HUES6 (cell line): Measurements from ENCODE around the gene AIG1.

ENCODE experiments used
- H3K27ac ChIP-seq: 2 replicates; pipeline ENCODE4 v1.7.0; 2013; ENCODE audit warnings: low read depth, mild to moderate bottlenecking, low read length, inconsistent platforms
- H3K27me3 ChIP-seq: 2 replicates; pipeline ENCODE4 v1.6.1; 2013; ENCODE audit warnings: low read length; ENCODE audit not compliant: control insufficient read depth, insufficient read depth
- H3K36me3 ChIP-seq: 2 replicates; pipeline ENCODE4 v1.6.1; 2013; ENCODE audit warnings: low read length; ENCODE audit not compliant: control insufficient read depth, insufficient read depth
- H3K4me1 ChIP-seq: 2 replicates; pipeline ENCODE4 v1.6.1; 2013; ENCODE audit warnings: low read length; ENCODE audit not compliant: control insufficient read depth, insufficient read depth
- H3K4me3 ChIP-seq: 2 replicates; pipeline ENCODE4 v1.5.1; 2013; ENCODE audit warnings: low read depth, low read length
- H3K9ac ChIP-seq: one replicate; pipeline ENCODE4 v1.6.1; 2013; ENCODE audit warnings: mild to moderate bottlenecking, low read length
- H3K9me3 ChIP-seq: 2 replicates; pipeline ENCODE4 v1.6.1; 2013; ENCODE audit warnings: low read depth, low read length; ENCODE audit not compliant: control insufficient read depth, insufficient read depth

AIG1 gene

DNA sequence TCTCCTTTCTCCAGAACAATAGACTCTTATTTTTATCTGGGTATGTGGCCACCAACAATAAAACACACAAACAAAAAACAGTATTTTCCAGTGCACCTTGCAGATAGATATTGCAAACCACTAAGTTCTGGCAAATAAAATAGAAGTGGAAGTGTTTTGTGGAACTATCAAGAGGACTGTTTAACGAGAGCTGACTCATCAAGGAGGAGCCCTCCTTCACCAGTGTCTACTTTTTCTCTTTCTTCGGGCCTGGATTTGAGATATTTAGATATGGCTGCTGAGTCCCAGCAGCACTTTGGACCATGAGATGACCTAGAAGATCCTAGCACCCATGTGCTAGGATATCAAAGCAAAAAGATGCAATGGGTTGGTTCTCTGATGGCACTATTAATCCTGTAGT is 154.7 kb downstream of the AIG1 start:
- no peaks in the 10 kb centered on the region for H3K27me3 ChIP-seq
- no peak overlapping the region for H3K9ac ChIP-seq
- no peak overlapping the region for H3K27ac ChIP-seq
- no peaks in the 10 kb centered on the region for H3K9me3 ChIP-seq
- H3K4me3 ChIP-seq, result no peak overlapping the region
- peaks cover 2% of the 10 kb centered on the region; the same call in 1 of the 2 replicates for H3K4me1 ChIP-seq
- no peaks in the 10 kb centered on the region for H3K36me3 ChIP-seq

DNA sequence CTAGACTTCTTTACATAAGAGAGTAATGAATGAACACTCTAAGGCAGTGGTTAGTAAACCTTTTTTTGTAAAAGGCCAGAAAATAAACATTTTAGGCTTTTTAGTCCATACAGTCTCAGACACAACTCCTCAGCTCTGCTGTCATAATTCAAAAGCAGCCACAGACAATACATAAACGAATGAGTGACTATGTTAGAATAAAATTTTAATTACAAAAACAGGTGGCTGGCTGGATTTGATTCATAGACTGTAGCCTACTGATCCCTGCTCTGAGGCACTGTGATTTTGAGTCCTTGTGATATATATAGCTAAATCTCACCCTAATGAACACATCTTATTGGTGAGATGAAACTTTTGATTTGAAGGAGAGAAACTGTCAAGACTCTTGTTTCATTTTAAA is 155.1 kb downstream of the AIG1 start:
- Histone ChIP-seq H3K36me3 (no peaks in the 10 kb centered on the region), H3K27me3 (no peaks in the 10 kb centered on the region), H3K9me3 (no peaks in the 10 kb centered on the region), H3K9ac (no peak overlapping the region), H3K27ac (no peak overlapping the region), H3K4me1 (peaks cover 6% of the 10 kb centered on the region; the same call in 1 of the 2 replicates), H3K4me3 (no peak overlapping the region)

DNA sequence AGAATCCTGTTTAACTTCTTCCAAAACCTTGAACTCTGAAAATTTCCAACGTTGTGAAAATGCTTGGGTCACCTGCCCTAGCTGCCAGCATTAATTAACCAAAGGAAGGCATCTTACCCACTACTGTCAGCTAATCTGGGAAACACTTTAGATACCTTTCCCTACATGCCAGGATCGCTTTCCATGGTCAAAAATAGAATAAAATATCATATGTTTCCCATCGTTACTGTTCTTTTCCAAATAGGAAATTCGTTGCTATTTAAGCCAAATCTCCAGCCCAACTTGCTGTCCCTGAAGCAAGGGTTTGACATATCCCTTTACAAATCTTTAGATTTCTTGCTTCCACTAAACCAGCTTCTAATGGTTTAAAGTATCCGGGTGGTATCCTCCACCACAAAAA is 157.5 kb downstream of the AIG1 start:
- Histone ChIP-seq H3K9ac (no peak overlapping the region), H3K27ac (no peak overlapping the region), H3K4me1 (peaks cover 23% of the 10 kb centered on the region; the same call in 1 of the 2 replicates), H3K9me3 (no peaks in the 10 kb centered on the region), H3K36me3 (no peaks in the 10 kb centered on the region), H3K27me3 (no peaks in the 10 kb centered on the region), H3K4me3 (no peak overlapping the region)

DNA sequence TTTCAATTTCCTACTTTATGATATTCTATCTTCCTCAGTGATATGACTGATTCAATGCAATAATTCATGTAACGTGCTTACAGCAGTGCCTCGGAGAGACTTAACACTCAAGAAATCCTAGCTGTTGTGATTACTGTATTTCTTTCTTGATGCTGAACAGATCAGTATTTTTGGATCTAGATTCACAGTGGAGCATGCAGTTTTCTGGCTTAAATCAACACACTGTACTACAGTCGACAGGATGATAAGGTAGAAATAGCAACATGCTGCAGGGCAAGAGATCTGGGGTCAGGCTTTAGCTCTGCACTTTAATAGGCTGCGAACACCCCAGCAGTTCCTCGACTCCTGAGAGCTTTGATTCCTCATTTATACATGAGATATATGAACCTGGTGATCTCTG is 161.0 kb downstream of the AIG1 start:
- no peaks in the 10 kb centered on the region for H3K27me3 ChIP-seq
- H3K9me3 ChIP-seq, result no peaks in the 10 kb centered on the region
- no peak overlapping the region for H3K27ac ChIP-seq
- H3K36me3 ChIP-seq, result no peaks in the 10 kb centered on the region
- H3K4me3 ChIP-seq, result no peak overlapping the region
- H3K9ac ChIP-seq, result no peak overlapping the region
- H3K4me1 ChIP-seq, result peaks cover 23% of the 10 kb centered on the region; the same call in 1 of the 2 replicates

DNA sequence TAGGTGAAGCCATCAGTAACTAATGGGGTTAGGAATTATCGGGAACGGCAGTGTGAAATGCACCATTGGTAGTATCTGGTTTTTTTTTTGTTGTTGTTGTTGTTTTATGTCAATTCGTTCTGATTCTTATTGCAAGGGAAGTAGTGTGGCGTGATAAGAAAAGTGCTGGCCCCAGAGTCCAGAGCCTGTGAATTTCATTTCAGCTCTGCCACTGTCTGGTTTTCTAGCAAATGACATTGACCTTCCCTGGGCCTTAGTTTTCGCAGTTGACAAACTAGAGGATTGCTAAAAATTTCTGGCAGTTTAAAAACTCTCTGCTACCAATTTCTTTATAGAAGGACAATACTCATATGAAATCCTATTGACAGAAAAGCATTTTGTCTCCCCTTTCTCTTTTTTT is 161.6 kb downstream of the AIG1 start:
- Histone ChIP-seq H3K36me3 (no peaks in the 10 kb centered on the region), H3K9me3 (no peaks in the 10 kb centered on the region), H3K4me1 (peaks cover 23% of the 10 kb centered on the region; the same call in 1 of the 2 replicates)

DNA sequence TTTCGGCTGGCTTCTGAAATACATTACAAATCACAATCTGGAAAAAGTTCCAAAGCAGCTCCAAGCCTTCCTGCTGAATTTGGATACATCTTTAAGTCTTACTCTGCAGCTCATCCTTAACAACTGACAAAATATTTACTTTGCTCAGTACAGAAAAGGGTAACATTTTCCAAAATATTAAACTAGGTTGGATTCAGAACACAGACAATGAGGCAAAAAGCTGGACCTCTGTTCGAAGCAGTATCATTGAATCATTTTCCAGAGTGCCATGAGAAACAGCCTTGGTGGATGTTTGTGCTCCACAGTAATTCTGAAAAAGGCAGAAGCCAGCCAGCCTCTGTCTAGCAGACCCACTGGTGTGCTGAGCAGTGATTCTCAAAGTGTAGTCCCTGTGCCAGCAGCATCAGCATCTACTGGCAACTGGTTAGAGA is 162.1 kb downstream of the AIG1 start:
- H3K4me1 ChIP-seq, result peaks cover 23% of the 10 kb centered on the region; the same call in 1 of the 2 replicates
- H3K4me3 ChIP-seq, result no peak overlapping the region
- no peaks in the 10 kb centered on the region for H3K27me3 ChIP-seq
- H3K27ac ChIP-seq, result no peak overlapping the region
- H3K9ac ChIP-seq, result no peak overlapping the region
- no peaks in the 10 kb centered on the region for H3K36me3 ChIP-seq
- H3K9me3 ChIP-seq, result no peaks in the 10 kb centered on the region

More for the DNA sequence above, 161.6 kb downstream of the AIG1 start:
- H3K27me3 ChIP-seq, result no peaks in the 10 kb centered on the region
- H3K9ac ChIP-seq, result no peak overlapping the region
- H3K27ac ChIP-seq, result no peak overlapping the region
- no peak overlapping the region for H3K4me3 ChIP-seq

DNA sequence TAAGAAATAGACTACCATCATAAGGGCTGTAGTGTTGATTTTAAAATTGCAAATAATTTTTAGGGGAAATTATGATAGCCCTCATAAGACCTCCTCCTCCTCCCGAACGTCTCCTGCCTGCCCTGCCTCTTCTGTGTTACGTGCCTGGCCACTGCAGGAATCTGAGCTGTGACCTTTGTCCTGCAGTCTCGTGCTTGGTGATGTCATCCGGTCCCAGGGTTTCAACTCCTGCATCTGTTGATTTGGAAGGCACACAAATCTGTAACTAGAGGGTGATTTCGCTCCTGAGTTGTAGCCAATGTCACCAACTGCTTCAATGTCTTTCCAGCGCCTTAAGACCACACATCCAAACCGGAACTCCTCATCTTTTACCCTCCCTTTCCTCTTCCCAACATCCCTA is 163.2 kb downstream of the AIG1 start:
- no peaks in the 10 kb centered on the region for H3K27me3 ChIP-seq
- peaks cover 23% of the 10 kb centered on the region; the same call in 1 of the 2 replicates for H3K4me1 ChIP-seq
- no peak overlapping the region for H3K4me3 ChIP-seq
- H3K9ac ChIP-seq, result no peak overlapping the region
- H3K27ac ChIP-seq, result no peak overlapping the region
- no peaks in the 10 kb centered on the region for H3K9me3 ChIP-seq
- H3K36me3 ChIP-seq, result no peaks in the 10 kb centered on the region

DNA sequence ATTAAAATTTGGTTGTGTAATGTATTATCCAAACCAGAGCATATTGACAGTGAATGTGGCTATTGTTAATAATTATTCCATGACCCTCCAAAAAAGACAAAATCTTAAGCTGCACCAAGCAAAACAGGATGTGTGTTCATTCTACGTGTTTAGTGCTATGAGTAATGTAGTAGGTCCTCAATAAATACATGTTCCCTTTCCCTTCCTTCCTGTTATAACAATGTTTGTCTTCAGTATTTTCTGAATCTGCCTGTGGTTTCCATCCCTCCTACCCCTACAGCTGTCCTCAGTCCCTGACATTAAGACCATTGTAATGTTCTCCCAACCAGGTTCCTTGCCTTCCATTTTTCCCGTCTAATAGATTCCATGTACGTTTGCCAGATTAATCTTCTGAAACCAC is 163.8 kb downstream of the AIG1 start:
- Histone ChIP-seq H3K9ac (no peak overlapping the region), H3K27me3 (no peaks in the 10 kb centered on the region), H3K9me3 (no peaks in the 10 kb centered on the region), H3K4me3 (no peak overlapping the region), H3K27ac (no peak overlapping the region), H3K4me1 (peaks cover 23% of the 10 kb centered on the region; the same call in 1 of the 2 replicates), H3K36me3 (no peaks in the 10 kb centered on the region)

DNA sequence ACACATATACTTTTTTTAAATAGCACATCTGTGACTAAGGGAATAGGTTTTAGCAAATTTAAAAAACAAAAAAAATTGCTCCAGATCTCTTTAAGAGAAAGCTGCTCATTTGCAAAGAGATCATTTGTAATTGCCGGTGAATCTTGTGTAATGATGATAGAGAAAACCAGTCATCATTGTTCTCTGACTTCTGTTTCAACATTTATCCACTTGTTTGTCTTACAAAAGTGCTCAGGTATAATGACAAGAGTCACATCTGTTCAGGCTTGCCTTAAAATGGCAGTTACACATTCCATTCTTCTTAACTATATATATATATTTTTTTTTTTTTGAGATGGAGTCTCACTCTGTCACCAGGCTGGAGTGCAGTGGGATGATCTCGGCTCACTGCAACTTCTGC is 165.2 kb downstream of the AIG1 start:
- Histone ChIP-seq H3K4me3 (no peak overlapping the region), H3K27me3 (no peaks in the 10 kb centered on the region), H3K36me3 (no peaks in the 10 kb centered on the region), H3K4me1 (peaks cover 15% of the 10 kb centered on the region; the same call in 1 of the 2 replicates), H3K9ac (no peak overlapping the region), H3K9me3 (no peaks in the 10 kb centered on the region), H3K27ac (no peak overlapping the region)

DNA sequence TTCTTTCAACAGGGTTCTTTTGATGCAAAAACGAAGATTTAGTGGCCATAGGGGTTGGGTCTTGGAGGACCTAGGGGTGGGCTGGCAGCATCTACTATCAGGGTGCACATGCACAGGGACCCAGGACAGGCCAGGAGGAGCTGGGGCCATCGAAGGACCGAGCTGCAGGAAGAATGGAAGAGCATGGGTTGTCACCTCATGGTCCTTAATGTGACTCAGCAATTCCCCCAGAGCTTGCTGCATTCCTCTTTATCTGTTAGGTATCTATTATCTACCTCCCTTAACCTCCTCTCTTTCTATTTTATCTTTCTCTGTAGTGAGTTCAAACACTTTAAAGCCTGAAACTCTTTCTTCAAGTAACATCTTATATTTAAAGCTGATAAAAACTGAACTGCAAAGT is 167.0 kb downstream of the AIG1 start:
- Histone ChIP-seq H3K27me3 (no peaks in the 10 kb centered on the region), H3K9ac (no peak overlapping the region), H3K36me3 (no peaks in the 10 kb centered on the region), H3K9me3 (no peaks in the 10 kb centered on the region), H3K4me1 (peaks cover 4% of the 10 kb centered on the region; the same call in 1 of the 2 replicates), H3K4me3 (no peak overlapping the region), H3K27ac (no peak overlapping the region)

DNA sequence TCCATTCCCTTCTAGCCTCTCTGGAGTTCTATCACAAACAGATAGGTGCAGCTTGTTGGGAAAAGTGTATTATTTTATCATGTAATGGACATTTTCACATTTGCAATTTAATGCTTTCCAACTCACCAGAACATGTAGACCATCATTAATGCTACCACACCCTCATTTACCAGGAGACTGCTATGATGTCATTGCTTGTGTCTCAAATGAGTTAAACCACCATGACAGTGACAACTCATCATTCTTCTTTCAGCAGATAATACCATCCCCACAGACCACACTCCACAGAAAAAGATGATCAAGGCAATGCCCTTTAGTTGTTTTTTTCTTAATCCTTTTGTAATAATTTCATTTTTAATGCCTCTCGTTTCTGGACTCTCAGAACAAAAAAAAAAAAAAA is 168.7 kb downstream of the AIG1 start:
- H3K36me3 ChIP-seq, result no peaks in the 10 kb centered on the region
- no peaks in the 10 kb centered on the region for H3K27me3 ChIP-seq
- no peak overlapping the region for H3K9ac ChIP-seq
- no peaks in the 10 kb centered on the region for H3K9me3 ChIP-seq
- H3K27ac ChIP-seq, result no peak overlapping the region
- H3K4me1 ChIP-seq, result no peaks in the 10 kb centered on the region; the same call in 1 of the 2 replicates
- no peak overlapping the region for H3K4me3 ChIP-seq

DNA sequence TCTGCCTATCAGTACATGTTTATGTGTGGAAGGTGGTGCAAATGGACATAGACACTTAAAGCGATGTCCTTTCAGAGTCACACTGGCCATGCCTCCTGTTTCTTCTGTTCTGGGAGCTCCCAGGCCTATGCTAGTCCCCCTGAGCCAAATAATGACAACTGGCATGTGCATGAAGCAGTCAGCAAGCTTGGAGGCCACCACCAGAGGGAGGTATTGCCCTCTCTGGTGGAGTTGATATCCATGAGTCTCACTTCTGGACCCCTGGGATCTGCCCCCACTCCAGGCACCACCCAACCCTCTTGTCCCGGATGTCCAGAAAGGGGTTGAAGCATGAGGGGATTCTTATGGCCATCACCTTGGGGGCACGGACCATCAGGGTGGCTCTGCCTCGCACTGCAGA is 172.2 kb downstream of the AIG1 start:
- peaks cover 4% of the 10 kb centered on the region; the same call in 1 of the 2 replicates for H3K4me1 ChIP-seq
- no peak overlapping the region for H3K9ac ChIP-seq
- H3K36me3 ChIP-seq, result no peaks in the 10 kb centered on the region
- no peak overlapping the region for H3K4me3 ChIP-seq
- no peaks in the 10 kb centered on the region for H3K27me3 ChIP-seq
- no peaks in the 10 kb centered on the region for H3K9me3 ChIP-seq
- H3K27ac ChIP-seq, result no peak overlapping the region
